Activated T-helper 9 cell treated with anti-CD3 and anti-CD28 coated beads, Interleukin-2, amount 50 U/mL, for 16 hours (primary cell): ENCODE data around the gene ARL6IP6.

Experiments
- DNase-seq: peaks from one replicate; pipeline ENCODE4 v3.0.0-alpha.2; 2020; ENCODE audit warnings: low read depth

ARL6IP6 gene

DNA sequence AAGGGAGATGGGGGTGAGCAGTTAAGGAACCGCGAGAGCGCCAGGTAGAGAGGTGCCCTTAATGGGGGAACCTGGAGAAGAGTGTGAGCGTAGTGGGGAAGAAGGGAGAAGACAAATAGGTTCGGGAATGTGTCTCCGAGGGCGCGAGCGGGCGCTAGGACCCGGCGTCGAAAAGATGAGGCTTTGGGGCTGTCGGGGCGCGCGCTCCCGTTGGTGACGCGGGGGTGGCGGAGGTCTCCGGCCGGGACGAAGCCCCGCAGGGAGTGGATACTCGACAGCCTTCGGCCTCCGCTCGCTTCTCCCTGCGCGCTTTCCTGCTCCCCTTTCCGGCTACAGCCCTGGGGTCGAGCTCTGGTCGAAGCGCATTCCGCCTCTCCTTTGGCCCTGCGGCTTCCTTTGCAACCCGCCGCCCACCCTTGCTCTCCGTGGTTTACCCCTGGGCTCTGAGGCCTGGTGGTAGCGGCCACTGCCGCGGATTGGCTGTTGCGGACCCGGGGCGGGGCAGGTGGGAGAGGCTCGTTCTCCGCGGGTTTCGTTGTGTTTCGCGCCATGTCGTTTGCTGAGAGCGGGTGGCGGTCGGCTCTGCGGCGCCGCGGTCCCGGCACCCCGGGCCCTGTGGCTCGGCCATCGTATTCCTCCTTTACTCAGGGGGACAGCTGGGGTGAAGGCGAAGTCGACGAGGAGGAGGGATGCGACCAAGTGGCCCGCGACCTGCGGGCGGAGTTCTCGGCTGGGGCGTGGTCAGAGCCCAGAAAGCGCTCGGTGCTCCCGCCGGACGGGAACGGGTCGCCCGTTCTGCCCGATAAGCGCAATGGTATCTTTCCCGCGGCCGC is at the start of gene ARL6IP6:
ARL6IP6 (plus strand) TSS at position 545 of the 833 bp plus-strand sequence; CDS start at position 550, 5 bp downstream.
- DNase-seq: peak; percentile 90

DNA sequence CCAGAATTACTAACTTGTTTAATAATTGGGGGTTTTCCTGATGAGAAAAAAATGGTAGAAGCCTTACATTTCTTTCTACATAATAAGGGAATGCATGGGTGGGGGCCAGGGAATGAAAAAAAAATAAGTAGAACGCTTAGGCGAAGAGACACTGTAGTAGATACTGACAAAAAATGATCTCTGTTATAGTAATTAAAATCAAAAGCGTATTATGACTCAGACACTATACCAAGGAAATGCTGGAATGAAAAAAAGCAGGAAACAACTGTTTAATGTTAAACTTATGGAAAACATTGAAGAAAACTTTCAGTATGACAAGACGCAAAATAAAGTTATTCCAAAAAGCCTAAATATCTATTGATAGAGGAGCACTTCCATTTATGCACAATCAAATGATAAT is 44.1 kb upstream of the ARL6IP6 start:
- no peak for DNase-seq

- no peak for DNase-seq
Observed at GRCh38 chr2:152676461-152676860, 42.0 kb upstream of the ARL6IP6 start.

DNA sequence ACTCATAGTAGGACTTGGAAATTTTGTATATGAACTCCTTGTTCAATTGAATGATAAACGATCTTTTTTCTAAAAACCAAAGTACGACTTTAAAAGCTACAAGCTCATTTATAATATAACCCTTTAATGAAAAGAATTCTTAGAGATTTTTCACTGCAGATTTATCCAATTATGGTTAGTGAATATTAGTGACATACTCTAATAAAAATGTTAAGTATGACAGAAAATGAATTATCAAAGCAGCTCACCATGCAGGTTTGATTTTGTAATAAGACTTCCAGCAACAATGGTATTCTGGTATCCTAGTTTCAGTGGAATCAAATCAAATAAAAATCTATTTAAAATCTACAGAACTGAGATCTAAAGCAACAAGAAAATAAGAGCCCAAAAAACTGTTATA is 39.6 kb upstream of the ARL6IP6 start:
- no peak for DNase-seq

- DNase-seq: no peak
Observed at GRCh38 chr2:152682663-152683062, 35.8 kb upstream of the ARL6IP6 start.

- no peak for DNase-seq
Observed at GRCh38 chr2:152683400-152683799, 35.0 kb upstream of the ARL6IP6 start.

- no peak for DNase-seq
Observed at GRCh38 chr2:152686321-152686720, 32.1 kb upstream of the ARL6IP6 start.

DNA sequence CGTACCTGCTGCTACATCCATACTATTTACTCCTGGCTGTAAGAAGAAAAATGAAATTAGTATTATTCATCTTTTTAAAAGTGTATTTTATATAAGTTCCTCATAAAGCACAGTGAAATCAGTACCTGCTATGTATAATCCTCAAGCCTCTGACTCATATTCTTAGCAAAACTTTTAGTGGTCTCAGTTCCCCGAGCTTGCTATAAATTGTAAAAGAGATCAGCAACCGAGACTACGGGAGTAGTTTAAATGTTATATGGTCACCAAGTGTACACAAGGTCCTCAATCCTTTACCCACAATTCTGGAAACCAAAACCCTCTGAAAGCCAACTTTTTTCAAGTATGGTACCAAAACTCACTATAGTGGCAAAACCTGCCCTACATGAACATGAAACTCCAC is 25.4 kb upstream of the ARL6IP6 start:
- DNase-seq: no peak

DNA sequence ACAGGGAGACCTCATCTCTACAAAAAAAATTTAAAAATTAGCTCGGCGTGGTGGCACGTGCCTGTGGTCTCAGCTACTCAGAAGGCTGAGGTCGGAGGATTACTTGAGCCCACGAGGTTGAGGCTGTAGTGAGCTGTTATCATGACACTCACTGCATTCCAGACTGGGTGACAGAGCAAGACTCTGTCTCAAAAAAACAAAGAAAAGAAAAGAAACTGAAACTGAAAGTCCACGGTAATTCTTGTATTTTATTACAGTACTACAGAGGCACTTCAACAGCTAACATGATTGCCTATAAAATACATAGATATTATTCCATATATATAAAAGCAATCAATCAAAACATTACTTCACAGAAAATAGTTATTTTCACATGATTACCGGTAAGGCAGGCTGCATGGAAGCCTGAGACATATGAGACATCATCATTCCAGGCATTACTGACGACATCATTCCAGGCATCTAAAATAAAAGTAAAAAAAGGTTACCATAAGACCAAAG is 24.2 kb upstream of the ARL6IP6 start:
- peak; percentile 13 for DNase-seq

DNA sequence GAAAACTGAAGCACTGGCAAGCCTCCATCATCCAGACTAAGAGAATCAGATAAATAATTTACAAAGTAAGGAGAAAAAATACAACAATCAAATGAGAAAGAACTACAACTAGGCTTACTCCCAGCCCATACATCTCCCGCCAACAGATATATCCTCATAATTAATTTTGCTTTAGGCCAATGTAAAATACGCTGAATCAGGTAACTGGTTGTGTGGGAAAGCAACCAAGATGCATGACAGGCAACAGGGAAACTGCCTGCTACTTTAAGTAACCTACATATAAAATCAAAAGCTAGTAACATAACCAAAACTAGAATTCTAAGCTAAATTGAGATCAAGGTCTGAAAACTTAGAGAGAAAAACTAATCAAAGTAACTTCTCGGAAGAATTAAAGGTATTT is 22.7 kb upstream of the ARL6IP6 start:
- DNase-seq: no peak

GRCh38 chr2:152696476-152696875 is 21.9 kb upstream of the ARL6IP6 start:
- no peak for DNase-seq

GRCh38 chr2:152701198-152701597 is 17.2 kb upstream of the ARL6IP6 start:
- DNase-seq: no peak

DNA sequence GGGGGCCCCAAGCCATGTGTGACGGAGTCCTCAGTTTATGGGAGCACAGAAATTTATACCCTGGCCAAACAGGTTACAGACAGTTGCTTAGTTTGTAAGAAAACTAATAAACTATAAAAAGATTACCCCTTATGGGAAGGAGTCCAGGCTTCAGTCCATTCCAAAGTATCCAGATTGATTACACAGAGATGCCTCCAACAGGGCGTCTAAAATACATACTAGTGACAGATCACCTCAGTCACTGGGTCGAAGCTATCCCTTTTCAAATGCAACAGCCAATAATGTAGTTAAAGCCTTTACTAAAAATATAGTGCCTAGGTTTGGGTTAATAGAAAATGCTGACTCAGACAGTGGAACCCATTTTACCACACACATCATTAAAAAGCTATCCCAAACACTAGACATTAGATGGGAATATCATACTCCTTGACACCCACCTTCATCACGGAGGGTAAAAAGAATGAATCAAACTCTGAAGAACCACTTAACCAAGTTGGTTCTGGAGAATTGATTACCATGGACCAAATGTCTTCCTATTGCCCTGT is 11.9 kb upstream of the ARL6IP6 start:
- DNase-seq: no peak

GRCh38 chr2:152708742-152709141 is 9.7 kb upstream of the ARL6IP6 start:
- DNase-seq: no peak

GRCh38 chr2:152710713-152711112 is 7.7 kb upstream of the ARL6IP6 start:
- no peak for DNase-seq

DNA sequence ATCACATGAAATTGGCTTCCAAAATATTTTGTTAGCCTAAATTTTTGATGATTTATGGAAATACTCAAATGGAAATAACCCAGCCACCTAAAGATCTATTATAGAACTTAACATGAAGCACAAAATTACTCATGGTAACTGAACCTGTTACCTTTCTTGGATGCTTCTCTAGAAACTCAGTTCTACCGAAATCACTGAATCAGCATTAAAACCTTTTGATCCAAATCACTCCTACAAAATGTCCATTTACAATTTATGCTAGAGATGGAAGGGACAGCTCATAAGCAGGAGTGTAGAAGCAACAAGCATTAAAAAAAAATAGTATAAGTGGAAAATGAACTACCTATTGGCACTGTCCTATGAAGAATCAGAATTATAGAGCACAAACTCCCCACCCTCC is 3.3 kb upstream of the ARL6IP6 start:
- no peak for DNase-seq

GRCh38 chr2:152715854-152716428 is 2.5 kb upstream of the ARL6IP6 start:
- DNase-seq: no peak

- DNase-seq: peak; percentile 10
Observed at GRCh38 chr2:152716805-152717227, 1.6 kb upstream of the ARL6IP6 start.

GRCh38 chr2:152717228-152718075 is 968 bp upstream of the ARL6IP6 start, which contains the start of gene PRPF40A:
PRPF40A (minus strand) TSS chr2:152717461; CDS start chr2:152717439, 22 bp downstream.
- peak; percentile 98 for DNase-seq

DNA sequence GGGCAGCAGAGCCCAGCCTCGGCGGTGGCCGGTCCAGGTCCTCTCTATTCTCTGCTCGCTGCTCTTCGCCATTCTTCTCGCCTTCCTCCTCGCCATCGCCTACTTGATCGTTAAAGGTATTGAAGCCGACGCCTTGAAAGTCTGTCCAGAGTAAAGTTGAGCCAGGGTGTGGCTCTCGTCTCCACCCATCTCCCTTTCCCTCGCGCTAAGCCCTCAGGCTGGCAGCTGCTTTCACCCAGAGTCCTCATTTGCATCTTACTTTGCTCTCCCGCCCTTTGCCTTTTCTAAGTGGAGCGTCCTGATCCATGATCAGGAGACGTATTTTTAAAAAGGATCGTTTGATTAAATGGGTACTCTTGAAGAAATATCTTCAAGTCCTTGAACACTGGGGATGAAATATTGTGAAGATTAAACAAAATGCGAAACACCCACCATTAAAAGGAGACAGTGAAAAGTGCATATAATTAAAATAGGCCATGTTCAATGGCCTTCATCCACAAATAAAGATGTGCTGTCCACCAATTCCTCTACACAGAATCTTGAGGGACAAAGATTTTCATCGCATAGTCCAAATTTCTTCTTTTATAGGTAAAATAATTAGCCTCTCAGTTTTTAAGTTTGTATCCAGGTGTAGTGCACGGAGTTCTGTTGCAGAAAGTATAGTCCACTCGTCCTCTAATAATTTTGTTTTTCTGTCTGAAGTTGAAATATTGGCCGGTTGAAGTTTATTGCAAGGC is 657 bp downstream of the ARL6IP6 start:
- no peak for DNase-seq

DNA sequence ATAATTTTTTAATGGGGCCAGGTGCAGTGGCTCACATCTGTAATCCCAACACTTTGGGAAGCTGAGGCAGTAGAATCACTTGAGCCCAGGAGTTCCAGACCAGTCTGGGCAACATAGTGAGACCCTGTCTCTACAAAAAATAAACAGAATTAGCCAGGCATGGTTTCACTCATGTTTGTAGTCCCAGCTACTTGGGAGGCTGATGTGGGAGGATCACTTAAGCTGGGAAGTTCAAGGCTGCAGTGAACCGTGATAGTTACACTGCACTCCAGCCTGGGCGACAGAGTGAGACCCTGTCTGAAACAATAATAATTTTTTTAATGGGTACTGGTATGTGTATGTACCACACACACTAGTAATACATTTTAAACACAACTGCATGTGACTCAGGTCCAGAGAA is 2.4 kb downstream of the ARL6IP6 start:
- DNase-seq: no peak
